22Rv1 (cell line): Measurements from ENCODE around the gene DBN1.

ENCODE experiments used
- H3K27ac ChIP-seq: fragments of 450-650 bp; 2 replicates; pipeline ENCODE4 v1.5.1; 2017
- CTCF ChIP-seq: fragments of 450-650 bp; IDR thresholded peaks from 2 replicates; pipeline ENCODE4 v1.5.1; 2017; ENCODE audit warnings: mild to moderate bottlenecking
- ZFX ChIP-seq: fragments of 450-650 bp; IDR thresholded peaks from 2 replicates; pipeline ENCODE4 v1.6.1; 2017; ENCODE audit warnings: antibody characterized with exemption, borderline replicate concordance

DBN1 gene

DNA sequence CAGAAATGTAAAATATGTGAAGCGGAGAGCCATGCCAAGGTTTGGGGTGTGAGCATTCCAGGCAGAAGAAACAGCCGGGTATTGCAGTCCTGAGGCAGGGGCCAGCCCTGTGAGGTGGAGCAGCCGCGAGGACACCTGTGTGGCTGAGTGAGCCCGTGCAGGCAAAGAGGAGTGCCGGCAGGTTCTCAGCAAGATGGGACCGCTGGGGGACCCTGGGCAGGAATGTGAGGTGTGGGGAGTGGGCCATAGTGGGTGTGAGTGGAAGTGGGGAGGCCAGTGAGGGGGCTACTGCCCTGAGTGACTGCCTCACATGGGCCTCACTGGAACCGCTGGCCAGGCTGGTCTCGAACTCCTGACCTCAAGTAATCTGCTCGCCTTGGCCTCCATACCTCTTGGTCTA, 35.0 kb downstream of the DBN1 start:
- TF ChIP-seq ZFX, result no peak
- no peak for TF ChIP-seq CTCF
- H3K27ac ChIP-seq, result 0 out of 2 replicates have a peak overlapping the region, but pooled peaks have one; percentile 12

DNA sequence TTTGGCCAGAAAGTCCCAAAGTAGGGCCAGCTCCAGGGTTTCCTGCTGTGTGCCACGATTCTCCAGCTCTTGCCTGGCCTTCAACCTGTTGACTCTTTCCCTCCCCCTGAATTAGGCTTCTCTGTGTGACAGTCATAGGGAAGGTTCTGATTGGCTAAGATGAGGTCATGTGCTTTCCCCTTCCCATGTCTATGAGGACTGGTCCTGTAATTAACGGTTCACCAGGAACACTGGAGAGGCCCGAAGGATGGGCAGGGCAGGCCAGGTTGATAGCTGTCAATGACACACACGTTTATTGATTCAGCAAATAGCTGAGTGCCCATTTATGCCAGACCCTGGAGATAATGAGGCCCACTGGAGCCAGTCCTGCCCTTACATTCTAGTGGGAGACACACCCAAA, 35.8 kb downstream of the DBN1 start:
- TF ChIP-seq ZFX (no peak), CTCF (no peak)
- no peak overlapping the region for H3K27ac ChIP-seq

DNA sequence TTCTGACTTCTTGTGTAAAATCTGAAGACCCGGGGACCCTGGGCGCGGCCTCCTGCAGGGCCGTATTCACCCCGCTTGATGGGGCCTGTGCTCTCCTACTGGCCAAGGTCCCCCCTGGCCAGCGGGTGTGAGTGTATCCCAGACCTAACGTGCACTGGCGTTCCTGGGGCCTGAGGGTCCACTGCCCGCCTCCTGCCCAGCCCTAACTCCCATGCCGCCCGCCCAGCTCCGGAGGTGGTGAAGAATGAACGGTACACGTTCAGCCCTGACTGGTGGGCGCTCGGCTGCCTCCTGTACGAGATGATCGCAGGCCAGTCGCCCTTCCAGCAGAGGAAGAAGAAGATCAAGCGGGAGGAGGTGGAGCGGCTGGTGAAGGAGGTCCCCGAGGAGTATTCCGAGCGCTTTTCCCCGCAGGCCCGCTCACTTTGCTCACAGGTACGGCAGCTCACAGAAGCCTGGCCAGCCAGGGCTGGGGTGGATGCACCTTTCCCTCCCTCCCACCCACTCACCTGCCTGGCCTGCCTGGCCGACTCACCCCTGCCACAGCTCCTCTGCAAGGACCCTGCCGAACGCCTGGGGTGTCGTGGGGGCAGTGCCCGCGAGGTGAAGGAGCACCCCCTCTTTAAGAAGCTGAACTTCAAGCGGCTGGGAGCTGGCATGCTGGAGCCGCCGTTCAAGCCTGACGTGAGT, 37.4 kb downstream of the DBN1 start:
- peak overlapping the region; percentile 12; the same call in 1 of the 2 replicates for H3K27ac ChIP-seq
- no peak for TF ChIP-seq ZFX
- TF ChIP-seq CTCF, result no peak

GRCh38 chr5:177434942-177435738, 38.3 kb downstream of the DBN1 start:
- H3K27ac ChIP-seq, result no peak overlapping the region
- TF ChIP-seq CTCF (no peak), ZFX (no peak)

DNA sequence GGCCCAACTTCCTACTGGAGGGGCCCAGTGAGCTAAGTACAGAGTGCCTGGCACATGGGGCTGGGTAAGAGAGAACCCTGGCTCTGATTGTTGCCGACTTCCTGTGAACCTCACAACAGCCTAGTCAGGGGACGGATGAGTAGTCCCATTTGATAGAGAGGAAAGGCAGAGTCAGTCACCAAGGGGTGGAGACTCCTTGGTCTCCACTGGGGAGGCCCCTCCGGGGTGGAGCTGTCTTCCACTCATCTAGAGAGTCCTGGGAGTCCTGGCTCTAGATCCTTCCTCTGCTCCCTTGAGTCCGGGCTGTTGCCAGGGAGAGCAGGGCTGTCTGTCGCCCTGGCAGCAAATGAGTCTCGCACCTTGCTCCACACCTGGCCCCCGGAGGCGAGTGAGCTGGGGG, 39.0 kb downstream of the DBN1 start:
- no peak overlapping the region for H3K27ac ChIP-seq
- TF ChIP-seq ZFX (no peak), CTCF (no peak)

GRCh38 chr5:177433658-177434217, 39.7 kb downstream of the DBN1 start:
- TF ChIP-seq CTCF, result no peak
- no peak for TF ChIP-seq ZFX
- no peak overlapping the region for H3K27ac ChIP-seq
